Measurements from ENCODE around the gene VAC14.

DNA sequence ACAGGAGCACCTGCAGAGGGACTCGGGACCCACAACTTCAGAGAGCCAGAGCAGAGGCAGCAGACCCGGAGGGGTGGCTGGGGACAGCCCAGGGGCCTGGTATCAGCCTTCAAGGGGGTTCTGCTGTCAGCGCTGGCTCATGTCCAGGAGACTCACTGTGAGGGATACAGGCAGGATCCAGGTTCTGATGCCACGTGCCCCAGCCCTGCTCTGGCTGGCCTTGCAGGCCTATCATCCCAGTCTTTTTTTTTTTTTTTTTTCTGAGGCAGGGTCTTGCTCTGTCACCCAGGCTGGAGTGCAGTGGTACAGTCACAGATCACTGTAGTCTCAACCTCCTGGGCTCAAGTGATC is 106.1 kb downstream of the VAC14 start:
- TF ChIP-seq, protein P1, sequence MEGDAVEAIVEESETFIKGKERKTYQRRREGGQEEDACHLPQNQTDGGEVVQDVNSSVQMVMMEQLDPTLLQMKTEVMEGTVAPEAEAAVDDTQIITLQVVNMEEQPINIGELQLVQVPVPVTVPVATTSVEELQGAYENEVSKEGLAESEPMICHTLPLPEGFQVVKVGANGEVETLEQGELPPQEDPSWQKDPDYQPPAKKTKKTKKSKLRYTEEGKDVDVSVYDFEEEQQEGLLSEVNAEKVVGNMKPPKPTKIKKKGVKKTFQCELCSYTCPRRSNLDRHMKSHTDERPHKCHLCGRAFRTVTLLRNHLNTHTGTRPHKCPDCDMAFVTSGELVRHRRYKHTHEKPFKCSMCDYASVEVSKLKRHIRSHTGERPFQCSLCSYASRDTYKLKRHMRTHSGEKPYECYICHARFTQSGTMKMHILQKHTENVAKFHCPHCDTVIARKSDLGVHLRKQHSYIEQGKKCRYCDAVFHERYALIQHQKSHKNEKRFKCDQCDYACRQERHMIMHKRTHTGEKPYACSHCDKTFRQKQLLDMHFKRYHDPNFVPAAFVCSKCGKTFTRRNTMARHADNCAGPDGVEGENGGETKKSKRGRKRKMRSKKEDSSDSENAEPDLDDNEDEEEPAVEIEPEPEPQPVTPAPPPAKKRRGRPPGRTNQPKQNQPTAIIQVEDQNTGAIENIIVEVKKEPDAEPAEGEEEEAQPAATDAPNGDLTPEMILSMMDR (IDR thresholded peaks at IDR 0.05) = no peak
- TF ChIP-seq POLR2AphosphoS5 (IDR thresholded peaks at IDR 0.05) = no peak
- no peak for TF ChIP-seq POLR2A (IDR thresholded peaks at IDR 0.05)

Measured in stomach (tissue), 4 donors.